GM08714 (cell line): Measurements from ENCODE around the gene HTRA1.

Source experiments
- H3K4me3 ChIP-seq: fragments of 200-500 bp; sonication (Bioruptor generic); 2 replicates; pipeline ENCODE4 v1.5.1; 2014; ENCODE audit warnings: mild to moderate bottlenecking, low read length, inconsistent platforms
- ZNF274 ChIP-seq: IDR thresholded peaks from 2 replicates; pipeline ENCODE4 v1.6.1; 2012; ENCODE audit warnings: mild to moderate bottlenecking, low read depth, low read length

HTRA1 gene

GRCh38 chr10:122503886-122504609 is 42.7 kb downstream of the HTRA1 start:
- no peak for TF ChIP-seq ZNF274
- no peak overlapping the region for H3K4me3 ChIP-seq

GRCh38 chr10:122504610-122504950 is 43.2 kb downstream of the HTRA1 start:
- no peak for TF ChIP-seq ZNF274
- no peak overlapping the region for H3K4me3 ChIP-seq

GRCh38 chr10:122505011-122505410 is 43.7 kb downstream of the HTRA1 start:
- H3K4me3 ChIP-seq = no peak overlapping the region
- no peak for TF ChIP-seq ZNF274

GRCh38 chr10:122505885-122506645 is 44.7 kb downstream of the HTRA1 start:
- no peak overlapping the region for H3K4me3 ChIP-seq
- no peak for TF ChIP-seq ZNF274

- TF ChIP-seq ZNF274 = no peak
- H3K4me3 ChIP-seq = no peak overlapping the region
Observed at GRCh38 chr10:122507616-122508015, 46.3 kb downstream of the HTRA1 start.

GRCh38 chr10:122508021-122508420 is 46.7 kb downstream of the HTRA1 start:
- no peak for TF ChIP-seq ZNF274
- no peak overlapping the region for H3K4me3 ChIP-seq

- TF ChIP-seq ZNF274 = no peak
- H3K4me3 ChIP-seq = no peak overlapping the region
Observed at GRCh38 chr10:122509323-122509722, 48.0 kb downstream of the HTRA1 start.

GRCh38 chr10:122510326-122510725 is 49.0 kb downstream of the HTRA1 start:
- TF ChIP-seq ZNF274 = no peak
- no peak overlapping the region for H3K4me3 ChIP-seq

GRCh38 chr10:122510736-122511135 is 49.4 kb downstream of the HTRA1 start:
- no peak for TF ChIP-seq ZNF274

GRCh38 chr10:122513053-122513452 is 51.7 kb downstream of the HTRA1 start:
- TF ChIP-seq ZNF274 = no peak
- no peak overlapping the region for H3K4me3 ChIP-seq

More at GRCh38 chr10:122510736-122511135, 49.4 kb downstream of the HTRA1 start:
- no peak overlapping the region for H3K4me3 ChIP-seq

- no peak for TF ChIP-seq ZNF274
- no peak overlapping the region for H3K4me3 ChIP-seq
Observed at GRCh38 chr10:122514045-122514840, 52.9 kb downstream of the HTRA1 start.

- no peak overlapping the region for H3K4me3 ChIP-seq
- TF ChIP-seq ZNF274 = no peak
Observed at GRCh38 chr10:122515022-122515424, 53.7 kb downstream of the HTRA1 start.

- H3K4me3 ChIP-seq = no peak overlapping the region
- TF ChIP-seq ZNF274 = no peak
Observed at GRCh38 chr10:122515588-122516231, 54.4 kb downstream of the HTRA1 start.

- no peak for TF ChIP-seq ZNF274
Observed at GRCh38 chr10:122516734-122517133, 55.4 kb downstream of the HTRA1 start.

GRCh38 chr10:122519144-122519543 is 57.8 kb downstream of the HTRA1 start:
- TF ChIP-seq ZNF274 = no peak
- H3K4me3 ChIP-seq = no peak overlapping the region

More at GRCh38 chr10:122516734-122517133, 55.4 kb downstream of the HTRA1 start:
- no peak overlapping the region for H3K4me3 ChIP-seq
